ENCODE measurements around the gene C15orf40. TPM values are rescaled to one million over a fixed set of nuclear protein-coding genes. Genes with fewer than 3 reads are reported as not detected.

C15orf40 gene
- 10 to 100 TPM; 25.6 to 30.2 TPM for total RNA-seq

GRCh38 chr15:83011271-83012075, at the start of gene C15orf40:
TSS of gene C15orf40 (minus strand) at chr15:83011639. CDS start at chr15:83011607, 32 bp downstream.
- Mint-ChIP-seq H3K4me3 (peak within 1 kb of the TSS; percentile 94), H3K36me3 (ENCODE audit: low read depth) (peaks cover 46% of the 10 kb centered on the region), H3K4me1 (ENCODE audit: low read depth) (peaks cover 49% of the 10 kb centered on the region), H3K9me3 (peaks cover 6% of the 10 kb centered on the region), H3K27ac (peak within 1 kb of the TSS; percentile 90), H3K27me3 (no peaks in the 10 kb centered on the region)
- CTCF ChIA-PET, result interaction anchor here (0.7 to 2.9 kb wide), 23 partner anchors 9 to 369 kb away, joined by 3 to 25 read pairs (median 4); partner anchors contain the start of gene RAMAC
- POLR2A ChIA-PET, result interaction anchor here (0.5 to 2.0 kb wide), 15 partner anchors 9 to 477 kb away, joined by 3 to 8 read pairs (median 4); partner anchors contain the start of genes BTBD1 and RAMAC
- ATAC-seq (peak; percentile 82), DNase-seq (peak; percentile 88)
- no peak for TF ChIP-seq CTCF (IDR thresholded peaks at IDR 0.05)
- intact Hi-C loops (cut with micrococcal nuclease), result loop anchor here (1.0 to 10.0 kb wide), 3 partner anchors 56 to 477 kb away; partner anchors contain the start of genes BTBD1 and HDGFL3

- no peak overlapping the region for H3K4me3 Mint-ChIP-seq
- CTCF ChIA-PET, result no interaction called here
- H3K36me3 Mint-ChIP-seq (ENCODE audit: low read depth), result peaks cover 28% of the 10 kb centered on the region
- no peak for ATAC-seq
- POLR2A ChIA-PET, result interaction anchor here (1.8 kb wide), 1 partner anchor 9 kb away, joined by 12 read pairs; the partner anchor contains the start of gene BTBD1
- no peak for TF ChIP-seq CTCF (IDR thresholded peaks at IDR 0.05)
- peaks cover 26% of the 10 kb centered on the region for H3K4me1 Mint-ChIP-seq (ENCODE audit: low read depth)
- no peaks in the 10 kb centered on the region for H3K27me3 Mint-ChIP-seq
- no peak for DNase-seq
- H3K9me3 Mint-ChIP-seq, result no peaks in the 10 kb centered on the region
- intact Hi-C loops (cut with micrococcal nuclease), result no loop called here
- no peak overlapping the region for H3K27ac Mint-ChIP-seq
These were observed 46.4 kb upstream of the C15orf40 start for GRCh38 chr15:83057696-83058376.

GRCh38 chr15:83057002-83057401, 45.6 kb upstream of the C15orf40 start:
- no peaks in the 10 kb centered on the region for H3K27me3 Mint-ChIP-seq
- H3K36me3 Mint-ChIP-seq (ENCODE audit: low read depth), result peaks cover 28% of the 10 kb centered on the region
- ChIA-PET POLR2A (interaction anchor here (0.6 to 1.8 kb wide), 4 partner anchors 8 to 152 kb away, joined by 3 to 12 read pairs (median 4); partner anchors contain the start of gene BTBD1), CTCF (interaction anchor here (0.6 to 1.1 kb wide), 2 partner anchors 23 to 458 kb away, joined by 3 to 4 read pairs; no protein-coding TSS in a partner anchor)
- no peak for DNase-seq
- H3K4me1 Mint-ChIP-seq (ENCODE audit: low read depth), result peaks cover 28% of the 10 kb centered on the region
- intact Hi-C loops (cut with micrococcal nuclease), result no loop called here
- ATAC-seq, result no peak
- H3K4me3 Mint-ChIP-seq, result no peak overlapping the region
- no peak for TF ChIP-seq CTCF (IDR thresholded peaks at IDR 0.05)
- no peaks in the 10 kb centered on the region for H3K9me3 Mint-ChIP-seq
- H3K27ac Mint-ChIP-seq, result peak overlapping the region; percentile 46

- ChIA-PET CTCF (no interaction called here), POLR2A (interaction anchor here (0.6 to 1.9 kb wide), 2 partner anchors 12 to 147 kb away, joined by 3 to 7 read pairs; no protein-coding TSS in a partner anchor)
- H3K27ac Mint-ChIP-seq, result no peak overlapping the region
- intact Hi-C loops (cut with micrococcal nuclease), result no loop called here
- H3K4me1 Mint-ChIP-seq (ENCODE audit: low read depth), result peaks cover 28% of the 10 kb centered on the region
- no peak overlapping the region for H3K4me3 Mint-ChIP-seq
- H3K27me3 Mint-ChIP-seq, result no peaks in the 10 kb centered on the region
- DNase-seq, result no peak
- H3K9me3 Mint-ChIP-seq, result no peaks in the 10 kb centered on the region
- peak; percentile 39 for ATAC-seq
- peaks cover 36% of the 10 kb centered on the region for H3K36me3 Mint-ChIP-seq (ENCODE audit: low read depth)
- no peak for TF ChIP-seq CTCF (IDR thresholded peaks at IDR 0.05)
These were observed 41.7 kb upstream of the C15orf40 start for GRCh38 chr15:83053151-83053550.
